DND-41 (cell line): Measurements from ENCODE around the gene TMEM214.

Source experiments
- ATAC-seq: fragments of 200-7000 bp; cut with Tn5 transposase; 3 replicates; pipeline ENCODE4 v1.9.1; 2021; ENCODE audit warnings: low read depth; ENCODE audit not compliant: insufficient read depth
- DNase-seq: peaks from one replicate; pipeline ENCODE4 v3.0.0-alpha.2; 2020
- H2AFZ ChIP-seq: 2 replicates; pipeline ENCODE4 v1.6.0; 2012; ENCODE audit warnings: low read depth, low read length
- H3K27ac ChIP-seq: 2 replicates; pipeline ENCODE4 v1.5.1; 2012; ENCODE audit warnings: low read length, inconsistent platforms
- H3K27me3 ChIP-seq: fragments of 200-600 bp; sonication (generic); 2 replicates; pipeline ENCODE4 v1.6.0; 2012; ENCODE audit warnings: low read length, mild to moderate bottlenecking, inconsistent platforms; ENCODE audit not compliant: insufficient read depth, poor library complexity
- H3K36me3 ChIP-seq: 2 replicates; pipeline ENCODE4 v1.5.1; 2012; ENCODE audit warnings: low read length, inconsistent platforms; ENCODE audit not compliant: insufficient read depth
- H3K4me1 ChIP-seq: 2 replicates; pipeline ENCODE4 v1.5.1; 2012; ENCODE audit warnings: mild to moderate bottlenecking, low read length; ENCODE audit not compliant: insufficient read depth
- H3K4me2 ChIP-seq: 2 replicates; pipeline ENCODE4 v1.6.0; 2012; ENCODE audit warnings: mild to moderate bottlenecking, moderate library complexity, low read length, inconsistent platforms; ENCODE audit not compliant: insufficient read depth
- H3K4me3 ChIP-seq, 2 experiments: fragments of 200-600 bp in 1 of 2; shearing (Covaris generic) in 1 of 2; 2 replicates each; pipeline ENCODE4 v1.5.1; 2012 to 2016; ENCODE audit warnings: inconsistent platforms in 2 of 2, low read length in 2 of 2, mild to moderate bottlenecking in 2 of 2, low read depth in 1 of 2, moderate library complexity in 1 of 2
- H3K79me2 ChIP-seq: 2 replicates; pipeline ENCODE4 v1.6.0; 2012; ENCODE audit warnings: low read length, inconsistent platforms; ENCODE audit not compliant: insufficient read depth
- H3K9ac ChIP-seq: 2 replicates; pipeline ENCODE4 v1.6.0; 2012; ENCODE audit warnings: low read depth, mild to moderate bottlenecking, inconsistent platforms, low read length, moderate library complexity
- H3K9me3 ChIP-seq: 2 replicates; pipeline ENCODE4 v1.5.1; 2012; ENCODE audit warnings: low read length, moderate library complexity, mild to moderate bottlenecking, inconsistent platforms; ENCODE audit not compliant: insufficient read depth, severe bottlenecking
- H4K20me1 ChIP-seq: 2 replicates; pipeline ENCODE4 v1.6.0; 2012; ENCODE audit warnings: low read length; ENCODE audit not compliant: insufficient read depth
- CTCF ChIP-seq: IDR thresholded peaks from 2 replicates; pipeline ENCODE4 v1.5.1; 2012; ENCODE audit warnings: borderline replicate concordance, low read length, moderate library complexity, mild to moderate bottlenecking; ENCODE audit not compliant: poor library complexity, severe bottlenecking; ENCODE audit errors: extremely low read depth
- EZH2 ChIP-seq: IDR thresholded peaks from 3 replicates; pipeline ENCODE4 v1.6.1; 2012; ENCODE audit warnings: borderline replicate concordance, low read depth, mild to moderate bottlenecking, moderate library complexity, low read length, inconsistent platforms; ENCODE audit not compliant: severe bottlenecking

Gene TMEM214

GRCh38 chr2:27079233-27080139 is 46.7 kb downstream of the TMEM214 start:
- Histone ChIP-seq H3K4me1 (peaks cover 44% of the 10 kb centered on the region), H3K27me3 (no peaks in the 10 kb centered on the region), H3K9ac (no peak overlapping the region), H3K36me3 (no peaks in the 10 kb centered on the region), H2AFZ (no peak overlapping the region), H4K20me1 (no peaks in the 10 kb centered on the region), H3K79me2 (no peaks in the 10 kb centered on the region), H3K9me3 (no peaks in the 10 kb centered on the region), H3K4me3 (no peak overlapping the region), H3K27ac (no peak overlapping the region), H3K4me2 (no peak overlapping the region)
- ATAC-seq (no peak), DNase-seq (no peak)
- TF ChIP-seq CTCF (no peak), EZH2 (no peak)

- no peak overlapping the region for H3K4me3 ChIP-seq
- no peak overlapping the region for H3K4me2 ChIP-seq
- no peaks in the 10 kb centered on the region for H4K20me1 ChIP-seq
- H2AFZ ChIP-seq, result peak overlapping the region; percentile 81; the same call in 1 of the 2 replicates
- H3K36me3 ChIP-seq, result no peaks in the 10 kb centered on the region
- H3K9ac ChIP-seq, result no peak overlapping the region
- ATAC-seq (no peak), DNase-seq (no peak)
- H3K9me3 ChIP-seq, result no peaks in the 10 kb centered on the region
- no peaks in the 10 kb centered on the region for H3K27me3 ChIP-seq
- peaks cover 44% of the 10 kb centered on the region for H3K4me1 ChIP-seq
- H3K27ac ChIP-seq, result peak overlapping the region; percentile 91; the same call in 1 of the 2 replicates
- H3K79me2 ChIP-seq, result no peaks in the 10 kb centered on the region
- TF ChIP-seq EZH2 (no peak), CTCF (no peak)
Observed at GRCh38 chr2:27080140-27080469, 47.3 kb downstream of the TMEM214 start.

GRCh38 chr2:27080603-27080936 is 47.8 kb downstream of the TMEM214 start:
- Histone ChIP-seq H2AFZ (peak overlapping the region; percentile 81), H3K4me2 (peak overlapping the region; percentile 70)
- TF ChIP-seq CTCF, result no peak
- no peak for TF ChIP-seq EZH2

More at GRCh38 chr2:27080603-27080936, 47.8 kb downstream of the TMEM214 start:
- Histone ChIP-seq H4K20me1 (no peaks in the 10 kb centered on the region), H3K4me3 (peak overlapping the region in 1 of 2 experiments; percentile 54; a peak in 2 of 4 replicates), H3K9me3 (no peaks in the 10 kb centered on the region), H3K79me2 (peaks cover 4% of the 10 kb centered on the region), H3K36me3 (no peaks in the 10 kb centered on the region), H3K9ac (peak overlapping the region; percentile 57), H3K4me1 (peaks cover 44% of the 10 kb centered on the region), H3K27ac (peak overlapping the region; percentile 91), H3K27me3 (no peaks in the 10 kb centered on the region)
- DNase-seq (no peak), ATAC-seq (no peak)
